Measurements from ENCODE around the gene RABGAP1L.

- TF ChIP-seq CTCF (IDR thresholded peaks at IDR 0.05; ENCODE audit: extremely low read depth in 1 of 2, insufficient read depth in 1 of 2, low read depth in 1 of 2, low read length in 2 of 2): no peak
- no peak for TF ChIP-seq POLR2AphosphoS5 (IDR thresholded peaks at IDR 0.05; ENCODE audit: insufficient read depth, low read depth, low read length)
Measured at GRCh38 chr1:174134003-174134659, 25.2 kb upstream of the RABGAP1L start.

All from endothelial cell of umbilical vein (primary cell).